Liver (tissue), 3 donors: ENCODE measurements around the gene ADAMTS6.

Experiments used
- RAD21 ChIP-seq, 2 donors: IDR thresholded peaks; 2 replicates each; pipeline ENCODE4 v1.6.1; 2016; ENCODE audit warnings: antibody characterized with exemption in 2 of 2, mild to moderate bottlenecking in 2 of 2
- TF ChIP-seq, protein P1 (sequence below): fragments of 150-350 bp; IDR thresholded peaks from 2 replicates; pipeline ENCODE4 v1.5.1; 2017; ENCODE audit warnings: improper control_type of control experiment, low read depth, low read length; ENCODE audit not compliant: missing input control
- TF ChIP-seq, protein P2 (sequence below): IDR thresholded peaks from 2 replicates; pipeline ENCODE4 v1.6.1; 2016; ENCODE audit warnings: antibody characterized with exemption
- TF ChIP-seq, protein P3 (sequence below): IDR thresholded peaks from 2 replicates; pipeline ENCODE4 v1.6.1; 2016; ENCODE audit warnings: antibody characterized with exemption
- donor health status: healthy.
- donor health status: healthy.

DNA sequence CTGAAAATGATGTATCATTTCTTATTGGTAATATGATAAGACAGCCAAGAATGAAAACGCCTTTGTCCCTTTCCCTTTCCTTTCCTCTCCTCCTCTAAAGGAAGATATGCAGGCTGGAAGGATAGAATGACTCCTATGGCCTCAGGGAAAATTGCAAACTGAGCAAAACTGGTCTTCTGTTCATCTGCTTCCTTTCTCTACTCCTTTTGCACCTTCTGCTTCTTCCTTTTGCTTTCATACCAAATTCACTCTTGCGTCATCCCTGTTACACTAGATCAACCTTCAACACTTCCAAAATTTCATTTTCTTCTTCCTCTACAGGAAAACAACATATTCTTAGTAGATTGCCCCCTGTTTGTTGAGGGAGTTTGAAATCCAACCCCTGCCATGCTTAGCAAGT lies 234.1 kb downstream of the ADAMTS6 start:
- TF ChIP-seq, protein P1, sequence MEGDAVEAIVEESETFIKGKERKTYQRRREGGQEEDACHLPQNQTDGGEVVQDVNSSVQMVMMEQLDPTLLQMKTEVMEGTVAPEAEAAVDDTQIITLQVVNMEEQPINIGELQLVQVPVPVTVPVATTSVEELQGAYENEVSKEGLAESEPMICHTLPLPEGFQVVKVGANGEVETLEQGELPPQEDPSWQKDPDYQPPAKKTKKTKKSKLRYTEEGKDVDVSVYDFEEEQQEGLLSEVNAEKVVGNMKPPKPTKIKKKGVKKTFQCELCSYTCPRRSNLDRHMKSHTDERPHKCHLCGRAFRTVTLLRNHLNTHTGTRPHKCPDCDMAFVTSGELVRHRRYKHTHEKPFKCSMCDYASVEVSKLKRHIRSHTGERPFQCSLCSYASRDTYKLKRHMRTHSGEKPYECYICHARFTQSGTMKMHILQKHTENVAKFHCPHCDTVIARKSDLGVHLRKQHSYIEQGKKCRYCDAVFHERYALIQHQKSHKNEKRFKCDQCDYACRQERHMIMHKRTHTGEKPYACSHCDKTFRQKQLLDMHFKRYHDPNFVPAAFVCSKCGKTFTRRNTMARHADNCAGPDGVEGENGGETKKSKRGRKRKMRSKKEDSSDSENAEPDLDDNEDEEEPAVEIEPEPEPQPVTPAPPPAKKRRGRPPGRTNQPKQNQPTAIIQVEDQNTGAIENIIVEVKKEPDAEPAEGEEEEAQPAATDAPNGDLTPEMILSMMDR: no peak
- TF ChIP-seq, protein P2, sequence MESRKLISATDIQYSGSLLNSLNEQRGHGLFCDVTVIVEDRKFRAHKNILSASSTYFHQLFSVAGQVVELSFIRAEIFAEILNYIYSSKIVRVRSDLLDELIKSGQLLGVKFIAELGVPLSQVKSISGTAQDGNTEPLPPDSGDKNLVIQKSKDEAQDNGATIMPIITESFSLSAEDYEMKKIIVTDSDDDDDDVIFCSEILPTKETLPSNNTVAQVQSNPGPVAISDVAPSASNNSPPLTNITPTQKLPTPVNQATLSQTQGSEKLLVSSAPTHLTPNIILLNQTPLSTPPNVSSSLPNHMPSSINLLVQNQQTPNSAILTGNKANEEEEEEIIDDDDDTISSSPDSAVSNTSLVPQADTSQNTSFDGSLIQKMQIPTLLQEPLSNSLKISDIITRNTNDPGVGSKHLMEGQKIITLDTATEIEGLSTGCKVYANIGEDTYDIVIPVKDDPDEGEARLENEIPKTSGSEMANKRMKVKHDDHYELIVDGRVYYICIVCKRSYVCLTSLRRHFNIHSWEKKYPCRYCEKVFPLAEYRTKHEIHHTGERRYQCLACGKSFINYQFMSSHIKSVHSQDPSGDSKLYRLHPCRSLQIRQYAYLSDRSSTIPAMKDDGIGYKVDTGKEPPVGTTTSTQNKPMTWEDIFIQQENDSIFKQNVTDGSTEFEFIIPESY: no peak
- TF ChIP-seq, protein P3, sequence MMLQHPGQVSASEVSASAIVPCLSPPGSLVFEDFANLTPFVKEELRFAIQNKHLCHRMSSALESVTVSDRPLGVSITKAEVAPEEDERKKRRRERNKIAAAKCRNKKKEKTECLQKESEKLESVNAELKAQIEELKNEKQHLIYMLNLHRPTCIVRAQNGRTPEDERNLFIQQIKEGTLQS: no peak
- TF ChIP-seq RAD21 (IDR thresholded peaks at IDR 0.05): no peak
